KG1 (cell line): ENCODE results near the gene KCNJ5.
"Not testable (repeated sequence)": the region's sequence is repeated elsewhere in the genome, so short reads cannot be mapped to it uniquely, and the experiment has no call there.

Source experiments
- DNase-seq: peaks from one replicate; lab custom pipeline; 2025; lab: John Stamatoyannopoulos, UW

KCNJ5 gene

DNA sequence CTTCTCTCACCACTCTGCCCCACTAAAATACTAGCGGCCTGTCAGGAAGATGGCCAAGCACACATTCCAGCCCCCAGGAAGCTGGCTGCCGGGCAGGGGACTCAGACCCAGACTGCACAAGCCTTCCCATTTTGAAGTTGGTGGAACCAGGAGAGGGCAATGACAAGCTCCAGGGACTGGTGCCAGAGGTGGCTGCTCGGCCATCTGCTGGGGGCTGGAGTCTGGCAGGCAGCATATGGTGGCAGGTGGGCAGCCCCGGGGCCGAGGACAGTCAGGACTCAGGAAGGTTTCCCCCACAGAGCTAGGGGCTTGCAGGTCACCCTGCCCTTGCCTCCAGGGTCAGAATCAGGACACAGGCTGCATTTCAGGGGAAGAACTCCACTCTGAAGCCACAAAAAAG, 22.6 kb downstream of the KCNJ5 start:
- no peak for DNase-seq

DNA sequence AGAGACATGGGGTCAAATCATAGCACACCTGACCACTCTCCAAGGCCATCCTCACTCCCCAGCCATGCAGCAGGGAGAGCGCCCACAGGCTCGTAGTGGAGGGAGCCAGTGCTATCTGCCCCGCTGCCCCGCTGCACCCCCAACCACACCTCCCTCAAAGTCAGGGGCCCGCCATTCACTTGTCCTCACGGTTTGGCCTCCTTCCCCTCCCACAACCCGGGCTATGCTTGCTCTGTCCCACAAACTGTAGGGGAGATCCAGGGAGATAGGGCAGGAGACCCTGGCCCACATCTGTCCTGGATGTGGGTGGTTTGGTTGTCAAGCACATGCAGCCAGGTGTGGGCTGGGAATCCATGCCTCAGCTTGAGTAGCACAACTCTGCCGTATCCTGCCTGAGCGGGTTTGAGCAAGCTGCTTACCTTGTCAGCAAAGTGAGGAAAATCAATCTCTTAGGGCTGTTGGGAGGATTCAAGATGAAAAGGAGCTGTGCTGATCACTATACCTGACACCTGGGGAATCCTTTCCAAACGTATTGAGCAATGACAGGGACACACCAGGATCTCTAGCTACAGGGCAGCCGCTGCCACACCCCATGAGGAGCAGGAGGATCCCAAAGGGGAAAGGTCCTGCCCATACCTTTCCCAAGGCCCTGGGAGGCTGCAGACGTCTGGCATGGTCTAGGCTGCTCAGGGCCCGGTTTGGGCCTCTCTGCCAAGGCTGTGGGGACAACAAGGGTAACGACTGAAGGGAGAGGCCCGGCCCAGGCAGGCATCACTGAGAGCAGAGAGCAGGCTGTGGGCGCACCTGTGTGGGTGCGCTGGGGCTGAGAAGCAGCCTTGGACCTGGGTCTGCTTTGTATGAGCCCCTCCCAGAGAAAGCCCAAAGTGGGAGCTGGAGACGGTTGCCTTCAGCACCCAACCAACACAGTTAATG, 23.3 kb downstream of the KCNJ5 start:
- no peak for DNase-seq

DNA sequence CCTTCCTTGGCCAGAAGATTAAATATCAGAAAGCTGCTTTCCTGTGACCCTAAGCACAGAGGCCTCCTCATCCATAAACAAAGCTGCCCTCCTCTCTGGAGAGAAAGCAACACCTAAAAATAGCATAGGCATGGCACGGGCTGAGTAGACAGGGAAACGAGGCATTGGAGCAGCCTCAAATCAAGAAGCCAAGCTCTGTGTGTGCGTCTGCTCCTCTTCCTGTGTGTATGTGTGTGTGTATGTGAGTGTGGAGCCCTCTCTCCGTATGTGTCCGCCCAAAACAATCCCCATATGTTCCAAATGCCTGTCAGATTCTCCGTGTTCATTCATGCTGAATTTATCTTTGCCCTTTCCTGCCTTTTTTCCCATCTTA, 24.0 kb downstream of the KCNJ5 start:
- no peak for DNase-seq

DNA sequence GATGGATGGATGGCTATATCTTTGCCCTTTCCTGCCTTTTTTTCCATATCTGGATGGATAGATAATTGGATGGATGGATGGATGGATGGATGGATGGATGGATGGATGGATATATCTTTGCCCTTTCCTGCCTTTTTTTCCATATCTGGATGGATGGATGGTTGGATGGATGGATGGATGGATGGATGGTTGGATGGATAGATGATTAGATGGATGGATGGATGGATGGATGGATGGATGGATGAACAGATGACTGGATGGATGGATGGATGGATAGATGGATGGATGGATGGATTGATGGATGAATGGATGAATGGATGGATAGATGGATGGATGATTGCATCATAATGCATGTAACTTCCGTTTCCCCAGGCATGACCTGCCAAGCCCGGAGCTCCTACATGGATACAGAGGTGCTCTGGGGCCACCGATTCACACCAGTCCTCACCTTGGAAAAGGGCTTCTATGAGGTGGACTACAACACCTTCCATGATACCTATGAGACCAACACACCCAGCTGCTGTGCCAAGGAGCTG, 24.9 kb downstream of the KCNJ5 start:
- DNase-seq = no peak

DNA sequence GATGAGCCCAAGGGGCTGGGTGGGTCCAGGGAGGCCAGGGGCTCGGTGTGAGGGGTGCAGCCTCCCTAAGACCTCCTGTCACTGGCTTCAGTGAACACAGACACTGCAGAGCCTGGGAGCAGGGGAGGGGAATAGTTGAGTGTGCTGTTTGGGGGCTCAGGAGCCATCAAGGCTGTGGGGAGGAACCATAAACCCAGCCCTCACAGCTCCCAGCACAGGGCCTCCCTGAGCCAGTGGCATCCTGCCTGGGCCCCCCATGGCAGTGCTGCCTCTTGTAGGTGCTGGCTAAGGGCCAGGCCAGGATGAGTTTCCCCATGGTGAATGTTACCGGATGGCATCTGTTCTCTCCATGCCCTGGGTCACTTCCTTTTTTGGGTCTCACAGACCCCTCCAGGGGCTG, 25.5 kb downstream of the KCNJ5 start:
- DNase-seq = no peak

DNA sequence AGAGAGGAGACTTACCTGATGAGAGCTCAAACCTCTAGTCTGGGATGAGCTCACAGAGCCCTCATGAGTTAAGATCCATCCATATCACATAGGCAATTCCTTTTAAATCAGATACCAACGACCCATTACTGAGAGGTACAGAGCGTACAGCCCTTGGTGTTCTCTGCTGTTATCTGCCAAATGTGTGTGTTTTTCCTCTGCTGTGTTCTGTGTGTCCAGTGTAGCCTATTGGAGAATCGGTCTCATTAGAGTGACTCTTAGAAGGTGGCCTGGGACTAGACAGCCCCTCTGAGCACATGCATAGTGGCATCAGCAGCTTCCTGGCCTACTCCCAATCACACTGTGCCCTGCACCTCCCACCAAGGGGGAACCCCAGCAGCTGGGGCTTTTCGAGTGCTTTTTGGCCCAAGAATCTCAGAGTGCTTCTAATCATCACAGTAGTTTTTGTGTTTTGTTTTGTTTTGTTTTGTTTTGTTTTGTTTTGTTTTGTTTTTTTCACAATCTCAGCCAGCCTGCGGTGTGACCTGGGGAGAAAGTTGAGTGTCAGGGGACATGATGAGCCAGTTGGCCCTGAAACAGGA, 26.1 kb downstream of the KCNJ5 start:
- DNase-seq = no peak

DNA sequence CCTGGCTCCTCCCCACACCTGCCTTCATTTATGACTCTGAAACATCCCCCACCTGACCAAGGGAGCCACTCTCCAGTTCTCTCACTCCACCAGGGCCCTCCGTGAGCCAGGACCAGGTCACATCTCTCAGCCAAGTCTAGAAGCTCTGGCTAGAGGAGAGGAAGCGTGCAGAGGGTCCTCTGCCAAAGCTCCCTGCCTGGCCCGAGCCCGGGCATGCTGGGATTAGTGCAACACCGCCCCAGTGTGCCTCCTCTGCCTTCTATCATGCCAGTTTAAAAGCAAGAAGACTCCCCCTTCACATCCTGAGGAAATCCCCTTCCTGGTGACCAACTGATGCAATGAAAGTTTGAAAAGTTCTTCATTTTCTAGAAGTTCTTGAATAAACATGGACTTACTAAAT, 28.1 kb downstream of the KCNJ5 start:
- DNase-seq = no peak

DNA sequence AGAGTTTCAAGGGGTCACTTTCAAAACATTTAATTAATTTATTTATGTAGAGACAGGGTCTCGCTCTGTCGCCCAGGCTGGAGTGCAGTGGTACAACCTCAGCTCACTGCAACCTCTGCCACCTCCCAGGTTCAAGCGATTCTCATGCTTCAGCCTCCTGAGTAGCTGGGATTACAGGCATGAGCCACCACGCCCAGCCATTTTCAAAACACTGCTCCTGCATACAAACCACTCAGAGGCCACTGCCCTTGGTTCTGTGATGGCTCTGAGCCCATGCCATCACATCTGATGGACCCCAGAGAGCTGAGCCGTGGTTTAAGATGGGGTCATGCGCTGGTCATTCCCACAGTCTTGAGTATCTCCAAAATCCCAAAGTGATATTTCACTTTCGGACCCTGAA, 28.5 kb downstream of the KCNJ5 start:
- DNase-seq = not testable (repeated sequence)

DNA sequence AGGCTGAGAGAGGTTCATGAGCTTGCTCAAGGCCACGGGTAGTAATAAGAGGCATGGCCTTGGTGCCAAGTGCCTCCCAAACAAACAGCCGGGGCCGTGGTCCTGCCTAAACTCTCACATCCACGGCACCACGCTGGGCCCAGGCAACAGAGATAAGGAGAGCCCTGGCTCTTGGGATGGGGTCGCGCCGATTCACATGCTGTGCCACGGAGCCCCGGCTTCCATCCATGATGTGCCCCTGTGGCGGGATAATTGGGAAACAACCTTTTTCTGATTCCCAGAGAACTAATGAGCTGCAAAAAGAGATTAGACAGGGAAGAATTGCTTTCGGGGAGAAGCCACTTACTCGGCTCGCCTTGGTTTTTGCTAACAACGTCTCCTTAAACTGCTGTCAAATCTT, 29.5 kb downstream of the KCNJ5 start:
- no peak for DNase-seq

DNA sequence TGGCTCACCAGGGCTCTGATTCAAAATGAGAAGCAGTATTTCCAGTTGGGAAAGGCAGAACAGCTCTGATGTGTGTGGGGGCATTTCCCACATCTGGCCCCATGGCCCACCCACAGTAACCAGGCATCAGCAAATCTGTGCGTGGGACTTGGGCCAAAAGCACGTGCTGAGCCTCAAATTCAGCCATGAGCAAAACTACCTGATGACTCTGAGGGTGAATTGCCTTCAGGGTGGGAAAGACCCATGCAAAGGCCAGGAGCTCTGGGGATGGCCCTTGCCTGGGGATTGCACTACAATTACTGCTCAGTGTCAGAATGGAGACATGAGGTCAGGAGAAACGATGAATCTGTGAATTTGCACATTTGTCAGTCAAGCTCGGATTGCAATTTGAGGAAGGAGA, 30.6 kb downstream of the KCNJ5 start:
- no peak for DNase-seq

DNA sequence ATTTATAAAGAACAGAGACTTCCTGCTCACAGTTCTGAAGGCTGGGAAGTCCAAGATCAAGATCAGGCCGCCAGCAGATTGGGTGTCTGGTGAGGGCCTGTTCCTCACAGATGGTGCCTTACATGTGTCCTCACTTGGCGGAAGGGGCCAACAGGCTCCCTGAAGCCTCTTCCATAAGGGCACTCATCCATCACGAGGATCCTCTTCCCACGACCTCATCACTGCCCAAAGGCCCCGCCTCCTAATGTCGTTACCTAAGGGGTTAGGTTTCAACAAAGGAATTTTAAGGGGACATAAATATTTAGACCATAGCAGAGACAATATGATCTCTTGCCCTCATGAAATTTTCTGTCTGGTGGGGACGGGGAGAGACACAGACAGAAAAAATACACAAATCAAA, 32.9 kb downstream of the KCNJ5 start:
- DNase-seq = no peak

DNA sequence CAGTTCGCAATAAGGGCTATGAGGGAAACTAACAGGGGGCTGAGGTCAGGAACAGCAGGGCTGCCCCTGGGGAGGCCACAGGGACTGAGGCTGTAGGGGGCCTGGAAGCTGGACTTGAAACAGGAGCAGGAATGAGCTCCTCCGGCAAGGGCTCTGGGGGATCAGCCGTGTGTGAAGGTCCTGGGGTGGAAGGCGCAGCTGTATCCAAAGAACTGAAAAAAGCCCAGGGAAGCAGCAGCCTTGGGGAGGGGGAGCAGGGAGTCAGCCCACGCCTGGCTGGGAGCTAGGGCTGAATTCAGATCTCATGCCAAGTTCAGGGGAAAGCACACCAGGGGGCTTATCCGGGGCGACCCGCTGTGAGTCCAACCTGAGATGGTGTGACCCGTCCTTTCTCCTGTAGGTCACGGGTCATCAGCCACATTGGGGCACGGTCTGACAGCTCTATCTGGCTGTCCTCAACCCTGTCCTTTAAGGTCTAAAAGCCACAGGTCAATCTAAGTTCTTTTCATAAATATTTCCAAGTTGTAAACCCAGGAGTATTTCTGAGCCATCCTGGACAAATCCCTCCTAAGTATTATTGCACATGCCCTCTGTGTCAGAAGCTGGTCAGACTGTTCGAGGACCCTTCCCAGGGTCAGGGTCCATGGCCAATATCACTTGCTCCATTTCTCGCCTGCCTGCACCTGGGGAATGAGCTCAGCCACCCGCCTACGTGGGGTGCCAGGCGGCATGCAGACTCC, 33.5 kb downstream of the KCNJ5 start:
- DNase-seq = no peak

DNA sequence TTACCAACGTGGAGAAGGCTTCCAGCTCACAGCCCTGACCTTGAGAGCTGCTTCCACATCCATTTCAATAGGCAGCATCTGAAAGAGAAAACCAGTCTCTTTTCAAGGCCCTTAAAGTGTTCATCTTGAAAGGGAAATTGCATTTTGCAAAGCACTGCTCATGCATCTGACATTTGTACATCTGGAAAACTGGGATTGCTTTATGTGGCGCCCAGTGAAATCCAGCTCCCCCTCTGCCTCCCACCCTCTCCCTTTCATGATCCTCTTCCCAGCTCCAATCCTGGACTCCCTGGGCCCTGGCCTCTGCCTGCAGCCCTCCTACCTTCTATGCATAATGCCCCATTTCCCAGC, 34.1 kb downstream of the KCNJ5 start:
- DNase-seq = no peak

DNA sequence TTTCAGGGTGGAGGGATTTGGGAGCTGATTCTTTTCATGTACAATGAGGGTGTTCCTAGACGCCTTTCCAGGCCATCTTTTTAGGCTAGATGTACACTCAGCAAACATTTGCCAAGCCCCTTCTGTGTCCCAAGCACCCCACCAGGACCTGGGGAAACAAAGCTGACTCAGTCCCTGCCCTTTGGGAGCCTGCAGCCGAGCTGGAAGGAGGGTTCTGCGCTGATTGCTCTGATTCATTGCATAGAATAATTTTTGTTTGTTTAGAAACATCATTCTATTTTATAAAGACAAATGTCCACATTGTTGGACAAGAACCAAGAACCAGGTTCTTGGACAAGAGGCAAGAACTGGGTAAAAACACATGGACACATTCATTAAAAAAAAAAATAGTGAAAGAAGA, 34.8 kb downstream of the KCNJ5 start:
- no peak for DNase-seq

DNA sequence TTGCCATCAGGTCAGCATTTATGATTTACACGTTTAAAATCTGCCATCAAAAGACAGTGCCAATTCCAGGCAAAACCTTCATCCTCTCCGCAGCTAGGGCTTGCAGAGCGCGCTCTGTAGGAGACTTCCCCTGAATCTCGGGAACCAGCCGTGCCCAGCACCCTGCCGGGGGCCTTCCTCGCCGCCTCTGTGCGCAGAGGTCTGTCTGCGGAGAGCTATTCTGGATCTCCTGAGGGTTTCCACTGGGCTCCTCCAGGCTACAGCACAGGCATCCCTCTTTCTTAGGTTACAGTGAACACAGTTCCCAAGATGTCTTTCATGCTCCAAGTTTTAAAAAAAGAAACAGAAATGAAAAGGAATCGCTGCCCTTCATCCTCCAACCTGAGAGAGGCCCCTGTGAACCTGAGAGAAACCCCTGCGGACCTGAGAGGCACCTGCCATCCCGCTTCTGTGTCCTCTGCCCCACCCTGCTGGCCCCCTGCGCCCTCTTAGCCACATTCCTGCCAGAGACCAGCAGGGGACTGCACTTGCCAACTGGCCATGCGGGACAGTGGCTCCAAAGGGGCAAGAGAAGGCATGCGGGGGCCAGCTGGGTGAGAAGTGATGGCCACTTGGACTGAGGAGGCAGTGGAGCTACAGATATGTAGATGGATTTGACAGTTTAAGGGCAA, 35.4 kb downstream of the KCNJ5 start:
- no peak for DNase-seq

DNA sequence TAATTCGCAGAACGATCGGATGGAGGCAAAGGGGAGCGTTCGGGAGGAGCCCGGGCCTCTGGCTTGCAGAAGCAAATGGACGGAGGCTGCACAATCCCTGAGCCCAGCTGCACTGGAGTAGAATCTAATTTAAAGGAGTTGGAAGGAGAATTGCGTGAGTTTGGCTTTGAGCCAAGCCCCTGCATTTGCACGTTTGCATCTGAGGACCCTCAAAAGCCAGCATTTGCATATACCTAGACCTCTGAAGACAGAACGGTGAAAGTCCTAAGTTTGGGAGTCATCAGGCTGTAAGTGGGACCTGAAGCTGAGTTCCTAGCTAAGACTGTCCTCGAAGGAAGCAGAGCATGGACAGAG, 35.9 kb downstream of the KCNJ5 start:
- no peak for DNase-seq

DNA sequence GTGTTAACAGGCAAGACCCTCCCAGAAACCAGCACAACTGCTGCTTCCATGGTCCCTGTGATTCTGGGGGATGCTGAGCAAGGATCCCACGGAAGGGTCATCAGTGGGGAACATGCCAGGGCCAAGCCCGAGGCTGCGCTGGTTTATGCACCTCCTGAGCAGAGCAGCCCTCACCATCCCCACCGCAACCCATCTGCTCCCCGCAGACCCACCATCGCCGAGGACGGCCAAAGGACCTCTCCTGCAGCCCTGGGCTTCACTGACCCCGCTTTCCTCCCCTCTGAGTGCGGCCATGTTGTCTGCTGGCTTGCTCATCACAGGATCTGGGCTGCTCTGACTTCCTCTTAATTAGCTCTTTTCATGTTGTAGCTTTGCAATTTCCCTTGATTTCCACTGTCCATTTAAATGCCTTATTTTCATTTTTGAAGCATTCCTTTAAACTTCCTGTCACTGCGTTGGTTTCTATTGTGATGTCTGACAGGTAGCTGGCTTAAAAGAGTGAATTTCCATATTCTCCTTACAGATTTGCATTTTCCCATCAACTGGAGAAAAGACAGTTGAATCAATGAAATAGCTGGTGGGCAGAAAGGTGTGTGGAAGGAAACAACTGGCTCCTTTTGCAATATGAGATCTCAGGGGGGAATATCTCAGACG, 36.7 kb downstream of the KCNJ5 start:
- no peak for DNase-seq

DNA sequence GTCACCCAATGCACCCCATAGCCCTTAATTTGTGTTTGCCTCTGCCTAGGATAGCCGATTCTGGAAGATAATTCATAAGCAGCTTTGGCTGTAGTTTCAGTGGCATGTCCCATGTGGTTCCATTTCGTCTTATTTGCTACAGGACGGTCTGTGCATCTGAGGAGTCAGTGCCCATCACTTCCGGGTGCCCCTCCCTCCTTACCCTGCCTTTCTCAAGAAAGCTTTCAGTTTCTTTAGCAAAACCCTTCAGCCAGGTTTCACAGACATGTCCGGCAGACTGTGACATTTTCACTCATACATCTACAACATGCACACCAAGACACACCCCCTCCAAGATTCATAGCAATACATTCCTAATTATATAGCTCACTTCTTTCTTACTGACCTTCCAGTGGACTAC, 37.2 kb downstream of the KCNJ5 start:
- no peak for DNase-seq

DNA sequence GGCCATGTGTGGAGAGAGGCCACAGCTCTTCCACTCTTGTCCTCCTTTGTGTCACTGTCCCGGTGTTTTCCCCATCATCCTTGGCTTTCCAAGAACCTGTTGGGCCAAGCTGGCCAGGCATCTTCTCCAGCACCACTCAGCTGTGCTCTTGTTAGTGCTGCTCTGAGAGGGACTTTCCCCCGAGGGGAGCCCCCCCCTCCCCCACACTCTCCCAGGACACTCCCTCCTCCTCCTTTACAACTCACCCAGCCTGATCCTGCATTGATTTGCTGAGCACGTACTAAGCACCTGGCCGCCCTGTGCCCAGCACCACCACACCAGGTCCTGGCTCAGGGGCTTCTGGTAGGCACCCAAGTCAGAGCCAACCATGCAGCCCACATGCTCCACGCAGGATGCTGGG, 38.3 kb downstream of the KCNJ5 start:
- DNase-seq = no peak

DNA sequence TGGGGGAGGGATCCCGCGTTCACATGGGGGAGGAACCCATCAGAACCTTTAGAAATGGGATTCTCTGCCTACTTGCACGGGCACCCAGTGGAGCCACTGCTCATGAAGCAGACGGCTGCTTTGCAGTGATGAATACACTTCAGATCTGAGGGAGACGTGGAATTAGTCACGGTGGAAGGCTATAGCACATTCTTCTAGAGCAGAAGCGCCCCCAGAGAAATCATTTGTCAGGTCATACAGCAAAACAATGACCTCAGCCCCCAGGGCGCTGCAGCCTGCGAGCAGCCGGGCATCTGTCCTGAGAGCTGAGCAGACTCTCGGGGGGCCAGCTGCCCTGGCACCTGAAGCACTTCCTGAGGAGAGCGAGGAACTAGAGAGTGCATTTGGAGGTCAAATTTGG, 38.8 kb downstream of the KCNJ5 start:
- no peak for DNase-seq

DNA sequence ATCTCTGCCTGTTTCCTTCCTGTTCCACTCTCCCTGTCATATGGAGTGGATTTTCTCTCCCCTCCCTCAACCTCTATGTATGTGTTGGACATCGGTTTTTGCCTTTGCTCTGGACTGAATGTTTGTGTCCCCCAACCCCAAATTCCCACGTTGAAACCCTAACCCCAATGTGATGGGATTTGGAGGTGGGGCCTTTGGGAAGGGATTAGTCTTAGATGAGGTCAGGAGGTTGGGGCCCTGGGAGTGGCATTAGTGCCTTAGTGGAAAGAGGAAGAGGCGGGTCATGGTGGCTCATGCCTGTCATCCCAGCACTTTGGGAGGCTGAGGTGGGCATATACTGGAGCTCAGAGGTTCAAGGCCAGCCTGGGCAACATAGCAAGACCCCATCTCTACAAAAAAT, 39.9 kb downstream of the KCNJ5 start:
- no peak for DNase-seq

DNA sequence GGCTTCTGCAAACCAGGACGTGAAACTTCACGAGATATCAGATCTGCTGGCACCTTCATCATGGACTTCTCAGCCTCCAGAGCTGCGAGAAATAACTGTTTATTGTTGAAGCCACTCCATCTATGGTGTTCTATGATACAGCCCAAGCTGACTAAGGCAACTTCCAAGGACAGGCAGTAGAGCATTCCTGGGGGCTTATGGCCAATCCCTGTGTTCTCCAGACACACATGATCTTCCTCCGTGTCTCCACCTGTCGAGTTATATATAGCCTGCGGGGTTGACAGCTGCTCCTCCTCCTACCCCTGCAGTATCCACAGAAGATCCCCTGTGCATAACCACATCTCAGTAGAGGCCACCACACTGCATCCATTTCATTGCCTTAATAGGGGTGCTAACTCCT, 40.5 kb downstream of the KCNJ5 start:
- no peak for DNase-seq
